ENCODE data around the gene ZSWIM1. TPM values are rescaled to one million over a fixed set of nuclear protein-coding genes. Genes with fewer than 3 reads are reported as not detected.

Gene ZSWIM1
- total RNA-seq, 1 donor from 2014 or later: 13.3 TPM

DNA sequence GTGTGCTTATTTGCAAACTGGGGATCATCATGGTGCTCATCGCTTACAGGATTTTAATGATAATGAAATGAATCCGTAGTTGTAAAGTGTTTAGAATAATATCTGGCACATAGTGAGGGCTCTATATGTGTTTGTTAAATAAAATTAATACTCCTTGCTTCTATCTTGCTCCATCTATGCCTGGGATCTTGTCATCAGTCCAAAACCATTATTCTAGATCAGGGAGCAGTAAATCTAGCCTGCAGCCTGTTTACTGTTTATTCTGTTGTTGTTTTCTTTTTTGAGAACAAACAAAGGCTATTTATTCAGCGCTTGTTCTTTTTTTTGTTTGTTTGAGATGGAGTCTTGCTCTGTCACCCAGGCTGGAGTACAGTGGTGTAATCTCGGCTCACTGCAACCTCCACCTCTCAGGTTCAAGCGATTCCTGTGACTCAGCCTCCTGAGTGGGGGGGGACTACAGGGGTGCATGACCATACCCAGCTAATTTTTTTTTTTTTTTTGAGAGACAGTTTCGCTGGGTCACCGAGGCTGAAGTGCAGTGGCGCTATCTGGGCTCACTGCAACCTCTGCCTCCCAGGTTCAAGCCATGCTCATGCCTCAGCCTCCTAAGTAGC lies 32.0 kb upstream of the ZSWIM1 start:
- Mint-ChIP-seq H3K36me3 (ENCODE audit: unreplicated experiment) (peaks cover 20% of the 10 kb centered on the region), H3K9me3 (ENCODE audit: unreplicated experiment) (no peaks in the 10 kb centered on the region), H3K27me3 (ENCODE audit: unreplicated experiment) (no peaks in the 10 kb centered on the region), H3K27ac (ENCODE audit: unreplicated experiment) (no peak overlapping the region), H3K4me1 (ENCODE audit: unreplicated experiment) (no peaks in the 10 kb centered on the region), H3K4me3 (ENCODE audit: unreplicated experiment) (no peak overlapping the region)
- no peak for DNase-seq (ENCODE audit: extremely low spot score, unreplicated experiment)
- TF ChIP-seq, protein P1, sequence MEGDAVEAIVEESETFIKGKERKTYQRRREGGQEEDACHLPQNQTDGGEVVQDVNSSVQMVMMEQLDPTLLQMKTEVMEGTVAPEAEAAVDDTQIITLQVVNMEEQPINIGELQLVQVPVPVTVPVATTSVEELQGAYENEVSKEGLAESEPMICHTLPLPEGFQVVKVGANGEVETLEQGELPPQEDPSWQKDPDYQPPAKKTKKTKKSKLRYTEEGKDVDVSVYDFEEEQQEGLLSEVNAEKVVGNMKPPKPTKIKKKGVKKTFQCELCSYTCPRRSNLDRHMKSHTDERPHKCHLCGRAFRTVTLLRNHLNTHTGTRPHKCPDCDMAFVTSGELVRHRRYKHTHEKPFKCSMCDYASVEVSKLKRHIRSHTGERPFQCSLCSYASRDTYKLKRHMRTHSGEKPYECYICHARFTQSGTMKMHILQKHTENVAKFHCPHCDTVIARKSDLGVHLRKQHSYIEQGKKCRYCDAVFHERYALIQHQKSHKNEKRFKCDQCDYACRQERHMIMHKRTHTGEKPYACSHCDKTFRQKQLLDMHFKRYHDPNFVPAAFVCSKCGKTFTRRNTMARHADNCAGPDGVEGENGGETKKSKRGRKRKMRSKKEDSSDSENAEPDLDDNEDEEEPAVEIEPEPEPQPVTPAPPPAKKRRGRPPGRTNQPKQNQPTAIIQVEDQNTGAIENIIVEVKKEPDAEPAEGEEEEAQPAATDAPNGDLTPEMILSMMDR (IDR thresholded peaks at IDR 0.05): no peak

DNA sequence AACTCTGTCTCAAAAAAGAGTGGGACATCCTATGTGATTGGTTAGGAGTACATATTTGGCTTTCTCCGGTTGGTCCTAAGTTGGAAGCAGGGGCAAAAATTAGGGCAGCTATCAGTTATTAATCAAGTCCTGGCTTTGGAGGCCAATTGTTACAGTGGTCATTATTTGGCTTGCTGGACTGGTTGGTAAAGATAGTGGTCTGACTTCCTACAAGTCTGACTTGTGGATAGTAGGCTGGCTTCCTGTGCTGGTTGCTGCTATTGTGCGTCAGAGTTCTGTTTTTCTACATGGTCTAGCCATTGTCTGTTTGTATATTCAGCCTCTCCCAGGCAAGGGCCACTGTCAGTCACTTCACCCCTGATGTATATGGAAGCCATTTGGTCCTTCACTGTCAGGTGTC lies 30.8 kb upstream of the ZSWIM1 start:
- Mint-ChIP-seq H3K9me3 (ENCODE audit: unreplicated experiment) (no peaks in the 10 kb centered on the region), H3K27me3 (ENCODE audit: unreplicated experiment) (no peaks in the 10 kb centered on the region), H3K36me3 (ENCODE audit: unreplicated experiment) (peaks cover 16% of the 10 kb centered on the region), H3K4me1 (ENCODE audit: unreplicated experiment) (peaks cover 5% of the 10 kb centered on the region), H3K4me3 (ENCODE audit: unreplicated experiment) (no peak overlapping the region), H3K27ac (ENCODE audit: unreplicated experiment) (no peak overlapping the region)
- no peak for DNase-seq (ENCODE audit: extremely low spot score, unreplicated experiment)
- TF ChIP-seq, protein P1 (IDR thresholded peaks at IDR 0.05): no peak

DNA sequence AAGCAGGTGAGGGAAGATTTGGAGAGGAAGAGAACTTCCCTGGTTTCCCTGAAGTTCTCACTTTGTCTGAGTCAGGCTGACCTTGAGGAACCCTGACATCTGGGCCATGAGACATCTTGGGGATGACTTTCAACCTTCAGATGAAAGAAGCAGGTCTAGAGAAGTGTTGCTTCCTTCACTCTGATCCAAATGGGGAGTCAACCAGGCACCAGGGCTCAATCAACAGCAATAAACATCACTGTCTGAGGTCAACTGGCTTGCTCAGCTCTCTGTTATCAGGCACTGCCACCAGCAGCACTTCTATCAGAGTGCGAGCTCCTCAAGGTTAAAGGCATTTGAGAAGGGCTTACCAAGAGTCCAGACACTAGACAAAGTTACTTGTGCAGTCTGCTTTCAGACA lies 30.1 kb upstream of the ZSWIM1 start:
- H3K27ac Mint-ChIP-seq (ENCODE audit: unreplicated experiment): no peak overlapping the region
- DNase-seq (ENCODE audit: extremely low spot score, unreplicated experiment): no peak
- TF ChIP-seq, protein P1 (IDR thresholded peaks at IDR 0.05): no peak
- H3K36me3 Mint-ChIP-seq (ENCODE audit: unreplicated experiment): peaks cover 16% of the 10 kb centered on the region
- H3K27me3 Mint-ChIP-seq (ENCODE audit: unreplicated experiment): no peaks in the 10 kb centered on the region
- H3K9me3 Mint-ChIP-seq (ENCODE audit: unreplicated experiment): no peaks in the 10 kb centered on the region
- H3K4me1 Mint-ChIP-seq (ENCODE audit: unreplicated experiment): peaks cover 8% of the 10 kb centered on the region
- H3K4me3 Mint-ChIP-seq (ENCODE audit: unreplicated experiment): no peak overlapping the region

DNA sequence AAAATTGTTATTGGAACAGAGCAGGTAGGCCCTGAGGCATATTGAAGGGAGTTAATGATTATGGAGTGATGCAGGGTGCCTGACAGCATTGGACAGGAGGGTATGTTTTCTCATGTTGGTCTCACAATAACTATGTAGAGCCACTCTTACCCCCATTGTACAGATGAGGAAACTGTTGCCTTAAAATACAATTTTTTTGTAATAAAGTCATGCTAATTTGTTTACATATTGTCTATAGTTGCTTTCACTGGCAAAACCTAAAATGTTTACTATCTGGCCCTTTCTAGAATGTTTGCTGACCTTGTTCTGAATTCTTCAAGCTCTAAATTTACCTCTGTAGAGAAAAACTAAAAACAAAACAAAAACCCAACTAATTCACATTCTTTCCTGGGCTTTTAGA lies 29.5 kb upstream of the ZSWIM1 start:
- Mint-ChIP-seq H3K27ac (ENCODE audit: unreplicated experiment) (no peak overlapping the region), H3K36me3 (ENCODE audit: unreplicated experiment) (peaks cover 12% of the 10 kb centered on the region), H3K9me3 (ENCODE audit: unreplicated experiment) (no peaks in the 10 kb centered on the region), H3K27me3 (ENCODE audit: unreplicated experiment) (no peaks in the 10 kb centered on the region), H3K4me3 (ENCODE audit: unreplicated experiment) (no peak overlapping the region), H3K4me1 (ENCODE audit: unreplicated experiment) (peaks cover 13% of the 10 kb centered on the region)
- TF ChIP-seq, protein P1 (IDR thresholded peaks at IDR 0.05): no peak
- DNase-seq (ENCODE audit: extremely low spot score, unreplicated experiment): no peak

DNA sequence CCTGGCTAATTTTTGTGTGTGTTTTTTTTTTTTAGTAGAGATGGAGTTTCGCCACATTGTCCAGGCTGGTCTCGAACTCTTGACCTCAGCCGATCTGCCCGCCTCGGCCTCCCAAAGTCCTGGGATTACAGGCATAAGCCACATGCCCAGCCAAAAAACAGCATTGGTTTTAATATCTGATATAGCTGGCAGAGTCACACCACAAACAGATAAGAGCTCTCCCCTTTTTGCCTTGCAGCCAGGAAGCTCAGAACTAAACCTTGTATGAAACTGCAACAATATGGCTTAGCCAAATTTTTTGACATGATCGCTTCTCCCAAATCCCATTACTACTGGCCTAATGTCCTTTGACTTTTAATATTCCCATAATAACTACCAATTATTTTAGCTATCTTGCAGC lies 28.7 kb upstream of the ZSWIM1 start:
- no peaks in the 10 kb centered on the region for H3K27me3 Mint-ChIP-seq (ENCODE audit: unreplicated experiment)
- DNase-seq (ENCODE audit: extremely low spot score, unreplicated experiment): no peak
- H3K36me3 Mint-ChIP-seq (ENCODE audit: unreplicated experiment): peaks cover 11% of the 10 kb centered on the region

More for the DNA sequence above, 28.7 kb upstream of the ZSWIM1 start:
- Mint-ChIP-seq H3K9me3 (ENCODE audit: unreplicated experiment) (no peaks in the 10 kb centered on the region), H3K27ac (ENCODE audit: unreplicated experiment) (no peak overlapping the region), H3K4me3 (ENCODE audit: unreplicated experiment) (no peak overlapping the region), H3K4me1 (ENCODE audit: unreplicated experiment) (peaks cover 17% of the 10 kb centered on the region)
- TF ChIP-seq, protein P1 (IDR thresholded peaks at IDR 0.05): no peak
